SK-N-MC (cell line): ENCODE data around the gene KMT5B.

ENCODE experiments used
- DNase-seq: peaks from one replicate; pipeline ENCODE4 v3.0.0-alpha.2; 2011; ENCODE audit warnings: low read depth, low spot score
- H3K27ac ChIP-seq: fragments of 200-600 bp; sonication (generic); 2 replicates; pipeline ENCODE4 v1.5.1; 2016; ENCODE audit warnings: mixed run types
- H3K36me3 ChIP-seq: fragments of 200-600 bp; sonication (generic); 2 replicates; pipeline ENCODE4 v1.6.1; 2017; ENCODE audit warnings: antibody characterized with exemption, low read length, mixed read lengths; ENCODE audit not compliant: insufficient read depth
- H3K4me3 ChIP-seq: fragments of 200-600 bp; sonication (generic); 2 replicates; pipeline ENCODE4 v1.5.1; 2016
- H3K9ac ChIP-seq: fragments of 200-600 bp; sonication (generic); 2 replicates; pipeline ENCODE4 v1.8.0; 2017; ENCODE audit warnings: mixed run types, mixed read lengths; ENCODE audit not compliant: insufficient read length
- H3K9me3 ChIP-seq: fragments of 200-600 bp; sonication (generic); 2 replicates; pipeline ENCODE4 v1.6.1; 2017; ENCODE audit warnings: low read depth, mild to moderate bottlenecking, antibody characterized with exemption, low read length, moderate library complexity, mixed read lengths
- EZH2 ChIP-seq: fragments of 200-600 bp; sonication (generic); IDR thresholded peaks from one replicate; pipeline ENCODE4 v1.6.1; 2017; ENCODE audit warnings: antibody characterized with exemption
- FOXP2 ChIP-seq: optimal IDR thresholded peaks from 2 replicates; pipeline ENCODE3; 2011; ENCODE audit warnings: mild to moderate bottlenecking, moderate library complexity; ENCODE audit not compliant: insufficient read depth; ENCODE audit errors: extremely low read length, control extremely low read depth
- POLR2AphosphoS5 ChIP-seq: IDR thresholded peaks from 2 replicates; pipeline ENCODE4 v1.6.1; 2012; ENCODE audit warnings: mild to moderate bottlenecking, low read depth, low read length, borderline replicate concordance

KMT5B gene

DNA sequence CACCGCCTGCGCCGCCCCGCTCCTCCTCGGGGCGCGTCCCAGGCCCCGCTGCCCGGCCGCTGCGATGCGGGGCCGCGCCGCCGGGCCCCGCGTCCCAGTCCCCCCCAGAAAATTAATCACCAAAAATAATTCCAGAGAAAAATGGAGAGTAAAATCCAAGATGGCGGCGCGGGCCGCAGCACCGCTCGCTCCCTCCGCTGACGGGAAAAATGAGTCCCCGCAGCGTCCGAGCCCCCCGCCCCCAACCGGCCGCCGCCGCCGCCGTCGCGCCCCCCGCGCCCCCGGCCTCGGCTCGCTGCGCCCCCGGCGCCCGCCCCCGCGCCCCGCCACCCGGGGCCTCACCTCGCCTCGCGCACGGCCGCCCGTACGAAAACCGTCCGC, at the start of gene KMT5B:
TSS of gene KMT5B (minus strand) at position 162 of the 381 bp plus-strand sequence. CDS start 23,220 bp downstream, outside the sequence.
- peak within 1 kb of the TSS; percentile 92 for H3K9ac ChIP-seq
- TF ChIP-seq EZH2 (no peak), FOXP2 (no peak), POLR2AphosphoS5 (no peak)
- H3K9me3 ChIP-seq = no peaks in the 10 kb centered on the region
- no peaks in the 10 kb centered on the region for H3K36me3 ChIP-seq
- DNase-seq = no peak
- H3K4me3 ChIP-seq = peak within 1 kb of the TSS; percentile 95
- H3K27ac ChIP-seq = peak within 1 kb of the TSS; percentile 97

DNA sequence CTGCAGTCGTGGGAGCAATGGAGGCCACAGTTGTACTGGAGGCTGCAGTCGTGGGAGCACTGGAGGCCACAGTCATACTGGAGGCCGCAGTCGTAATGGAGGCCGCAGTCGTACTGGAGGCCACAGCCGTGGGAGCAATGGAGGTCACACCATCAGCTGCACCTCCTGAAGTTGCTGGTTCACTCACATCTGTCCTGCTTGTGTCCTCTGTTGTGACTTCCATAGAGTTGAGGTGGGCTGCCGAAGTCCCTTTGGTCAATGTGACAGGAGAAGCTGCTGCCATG, 49.4 kb upstream of the KMT5B start:
- Histone ChIP-seq H3K36me3 (peaks cover 40% of the 10 kb centered on the region; the same call in 1 of the 2 replicates), H3K27ac (no peak overlapping the region), H3K9me3 (no peaks in the 10 kb centered on the region), H3K4me3 (no peak overlapping the region), H3K9ac (no peak overlapping the region)
- no peak for DNase-seq
- TF ChIP-seq FOXP2 (no peak), POLR2AphosphoS5 (no peak), EZH2 (no peak)

DNA sequence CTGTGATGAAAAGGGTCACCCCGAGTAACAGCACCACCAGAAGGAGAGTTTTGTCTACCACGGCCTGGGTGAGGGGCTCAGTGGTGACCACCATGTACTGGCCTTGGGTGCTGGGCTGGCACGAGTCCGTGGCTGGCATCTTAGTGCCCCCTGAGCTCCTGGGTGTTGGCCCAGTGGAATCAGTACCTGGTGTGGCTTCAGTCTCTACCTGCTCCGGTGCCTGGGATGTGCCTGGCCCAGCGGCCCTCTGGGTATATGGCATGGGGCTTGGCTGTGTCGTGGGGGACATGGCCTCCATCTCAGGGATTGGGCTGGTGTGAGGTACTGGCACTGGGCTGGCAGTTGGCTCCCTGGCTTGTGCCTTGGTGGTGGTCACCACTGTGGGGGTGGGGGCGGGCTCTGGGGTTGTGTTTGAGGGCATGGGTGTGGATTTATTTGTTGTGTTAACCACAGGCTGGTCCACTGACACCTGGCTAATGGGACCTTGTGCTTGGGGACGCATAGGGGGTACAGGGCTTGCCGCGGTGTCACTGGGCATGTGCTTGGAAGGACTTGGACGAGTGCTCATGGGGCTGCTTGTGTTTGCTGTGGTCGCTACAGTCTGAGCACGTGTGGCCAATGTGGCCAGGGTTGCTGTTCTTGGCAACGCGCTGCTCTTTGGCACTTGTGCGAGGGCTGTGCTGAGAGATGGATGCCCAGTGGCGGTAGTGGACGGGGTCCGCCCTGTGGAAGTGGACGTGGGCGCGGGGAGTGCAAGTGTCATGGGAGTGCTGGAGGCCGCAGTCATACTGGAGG, 48.9 kb upstream of the KMT5B start:
- Histone ChIP-seq H3K27ac (no peak overlapping the region), H3K9me3 (no peaks in the 10 kb centered on the region), H3K36me3 (peaks cover 35% of the 10 kb centered on the region; the same call in 1 of the 2 replicates), H3K4me3 (no peak overlapping the region), H3K9ac (no peak overlapping the region)
- no peak for DNase-seq
- no peak; the same call in 1 of the 2 replicates for TF ChIP-seq POLR2AphosphoS5
- TF ChIP-seq FOXP2 = no peak
- no peak for TF ChIP-seq EZH2

DNA sequence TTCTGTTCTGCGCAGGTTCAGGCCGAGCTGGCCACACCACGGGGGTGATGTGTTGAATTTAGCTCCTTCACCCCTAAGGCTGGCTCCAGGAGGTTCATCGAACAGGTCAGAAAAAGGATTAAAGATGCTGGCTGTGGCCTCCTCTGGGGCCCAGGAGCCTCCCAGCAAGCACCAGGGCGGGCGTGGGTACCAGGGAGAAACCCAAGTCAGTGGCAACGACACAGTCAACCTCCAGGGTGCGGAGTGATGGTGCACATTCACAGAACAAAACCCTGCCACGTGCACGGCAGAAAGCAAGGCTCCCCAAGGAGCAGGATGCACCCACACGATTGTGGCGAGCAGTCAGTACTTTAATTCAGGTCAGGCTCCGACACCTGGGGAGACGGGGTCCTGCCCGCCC, 47.9 kb upstream of the KMT5B start:
- no peak overlapping the region for H3K9ac ChIP-seq
- H3K9me3 ChIP-seq = no peaks in the 10 kb centered on the region
- H3K36me3 ChIP-seq = peaks cover 25% of the 10 kb centered on the region; the same call in 1 of the 2 replicates
- no peak overlapping the region for H3K4me3 ChIP-seq
- no peak overlapping the region for H3K27ac ChIP-seq
- TF ChIP-seq FOXP2 = no peak
- TF ChIP-seq EZH2 = no peak
- TF ChIP-seq POLR2AphosphoS5 = no peak
- no peak for DNase-seq

DNA sequence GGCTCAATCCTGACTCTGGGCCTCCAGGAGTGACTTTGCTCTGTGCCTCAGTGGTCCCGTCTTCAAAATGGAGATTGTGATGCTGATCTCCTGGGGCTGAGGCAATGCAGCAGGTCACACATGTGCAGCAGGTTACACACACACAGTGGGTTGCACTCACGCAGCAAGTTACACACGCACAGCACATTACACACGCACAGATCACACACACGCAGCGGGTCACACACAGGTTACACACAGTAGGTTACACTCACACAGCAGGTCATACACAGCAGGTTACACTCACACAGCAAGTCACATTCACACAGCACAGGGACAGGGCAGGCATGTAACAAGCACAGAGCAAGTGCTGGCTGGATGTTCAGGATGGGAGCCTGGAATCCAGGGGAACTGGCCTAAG, 47.4 kb upstream of the KMT5B start:
- Histone ChIP-seq H3K27ac (no peak overlapping the region), H3K9me3 (no peaks in the 10 kb centered on the region), H3K9ac (no peak overlapping the region), H3K4me3 (no peak overlapping the region), H3K36me3 (peaks cover 21% of the 10 kb centered on the region; the same call in 1 of the 2 replicates)
- no peak for TF ChIP-seq FOXP2
- no peak for TF ChIP-seq EZH2
- TF ChIP-seq POLR2AphosphoS5 = no peak; the same call in 1 of the 2 replicates
- DNase-seq = no peak

DNA sequence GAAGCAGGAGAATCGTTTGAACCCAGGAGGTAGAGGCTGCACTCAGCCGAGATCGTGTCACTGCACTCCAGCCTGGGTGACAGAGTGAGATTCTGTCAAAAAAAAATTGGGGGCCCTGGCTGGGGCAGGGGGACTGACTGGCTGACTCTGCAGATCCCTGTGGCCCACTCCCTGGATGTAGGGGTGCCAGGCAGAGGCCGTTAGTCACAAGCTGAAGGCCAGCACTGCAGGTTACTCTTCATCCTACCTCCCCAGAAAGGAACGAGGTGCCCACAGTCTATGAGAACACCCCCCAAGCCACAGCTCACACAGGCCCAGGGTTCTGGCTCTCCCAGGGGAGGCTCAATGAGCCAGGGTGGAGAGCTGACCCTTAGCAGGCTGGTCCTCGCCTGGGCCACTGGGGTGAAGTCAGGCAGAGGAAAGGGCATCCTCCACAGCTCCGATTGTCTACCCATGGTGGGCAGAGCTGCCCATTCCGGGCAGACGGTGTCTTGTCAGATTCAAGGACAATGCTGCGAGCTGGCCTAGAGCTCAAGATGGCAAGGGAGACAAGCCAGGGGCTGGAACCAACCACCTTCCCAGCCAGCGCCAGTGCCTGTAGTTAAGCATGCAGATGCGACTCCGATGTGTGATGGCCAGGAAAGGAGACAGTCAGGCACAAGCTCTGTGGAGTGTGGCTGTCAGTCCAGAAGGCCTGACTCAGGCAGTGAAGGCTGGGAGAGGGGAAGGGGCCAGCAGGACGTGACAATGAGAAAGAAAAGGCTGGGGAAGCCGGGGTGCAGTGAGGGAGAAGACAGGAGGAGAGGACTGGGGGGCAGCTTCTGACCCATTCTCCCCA, 46.2 kb upstream of the KMT5B start:
- TF ChIP-seq EZH2 (no peak), POLR2AphosphoS5 (no peak; the same call in 1 of the 2 replicates), FOXP2 (no peak)
- peaks cover 13% of the 10 kb centered on the region; the same call in 1 of the 2 replicates for H3K36me3 ChIP-seq
- no peaks in the 10 kb centered on the region for H3K9me3 ChIP-seq
- DNase-seq = no peak
- no peak overlapping the region for H3K27ac ChIP-seq
- no peak overlapping the region for H3K9ac ChIP-seq
- no peak overlapping the region for H3K4me3 ChIP-seq

DNA sequence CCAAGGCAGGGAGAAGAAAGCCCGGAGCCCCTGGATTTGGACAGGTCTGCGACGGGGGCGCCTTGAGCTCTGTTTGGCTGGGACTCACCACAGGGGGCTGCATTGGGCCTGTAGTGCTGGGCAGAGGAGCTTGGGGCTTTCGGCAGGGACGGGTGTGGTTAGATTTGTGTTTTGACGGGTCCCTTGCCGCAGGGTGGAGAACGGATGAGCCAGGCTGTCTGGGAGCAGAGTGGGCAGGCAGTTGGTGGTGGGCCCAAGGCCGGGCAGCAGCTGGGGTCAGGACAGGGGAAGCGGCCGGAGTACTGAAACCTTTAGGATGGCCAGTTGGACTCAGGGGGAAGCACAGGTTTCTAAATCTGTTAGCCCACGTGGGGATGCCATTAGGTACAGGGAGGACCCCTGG, 45.3 kb upstream of the KMT5B start:
- Histone ChIP-seq H3K9ac (no peak overlapping the region), H3K4me3 (no peak overlapping the region), H3K36me3 (peaks cover 13% of the 10 kb centered on the region; the same call in 1 of the 2 replicates), H3K9me3 (no peaks in the 10 kb centered on the region), H3K27ac (no peak overlapping the region)
- TF ChIP-seq EZH2 (no peak), POLR2AphosphoS5 (no peak), FOXP2 (no peak)
- DNase-seq = no peak

DNA sequence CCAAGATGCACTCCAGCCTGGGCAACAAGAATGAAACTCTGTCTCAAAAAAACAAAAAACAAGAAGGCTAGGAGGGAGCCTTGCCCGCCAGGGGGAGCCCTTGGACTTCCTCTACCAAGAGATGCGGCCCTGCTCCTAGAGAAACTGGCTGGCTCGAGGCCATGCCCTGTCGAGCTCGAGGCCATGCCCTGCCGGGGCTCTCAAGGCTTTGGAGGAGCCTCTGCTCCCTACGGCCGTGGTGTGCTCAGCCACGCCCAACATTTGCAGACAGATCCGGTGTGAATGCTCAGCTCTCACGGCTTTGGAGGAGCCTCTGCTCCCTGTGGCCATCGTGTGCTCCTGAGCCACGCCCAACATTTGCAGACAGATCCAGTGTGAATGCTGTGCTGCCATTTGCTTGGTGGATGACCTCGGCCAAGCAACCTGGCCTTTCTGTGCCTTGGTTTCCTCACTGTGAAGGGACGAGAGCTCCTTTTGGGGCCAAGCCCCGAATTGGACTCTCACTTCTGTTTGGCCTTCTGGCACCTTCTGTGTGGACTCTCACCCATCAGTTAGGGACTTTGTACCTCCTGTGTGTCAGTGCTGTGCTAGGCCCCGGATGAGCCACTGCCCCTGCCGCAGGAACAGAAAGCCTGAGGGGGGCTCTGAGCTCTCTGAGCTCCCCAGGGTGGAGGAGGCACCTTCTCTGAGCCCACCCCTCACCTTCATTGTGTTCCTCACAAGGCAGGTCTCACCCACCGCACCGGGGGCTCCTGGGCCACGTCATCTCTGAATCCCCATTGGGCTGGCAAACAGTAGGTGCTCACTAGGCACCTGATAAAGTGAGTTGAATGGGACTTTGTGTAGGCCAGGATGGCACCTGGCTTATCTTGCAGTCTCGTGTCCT, 44.6 kb upstream of the KMT5B start:
- Histone ChIP-seq H3K9ac (no peak overlapping the region), H3K27ac (no peak overlapping the region), H3K9me3 (no peaks in the 10 kb centered on the region), H3K36me3 (peaks cover 12% of the 10 kb centered on the region; the same call in 1 of the 2 replicates), H3K4me3 (peak overlapping the region; percentile 54)
- peak; percentile 84 for DNase-seq
- no peak for TF ChIP-seq EZH2
- peak; percentile 17 for TF ChIP-seq FOXP2
